ENCODE results near the gene SPATA16.

SPATA16 gene

DNA sequence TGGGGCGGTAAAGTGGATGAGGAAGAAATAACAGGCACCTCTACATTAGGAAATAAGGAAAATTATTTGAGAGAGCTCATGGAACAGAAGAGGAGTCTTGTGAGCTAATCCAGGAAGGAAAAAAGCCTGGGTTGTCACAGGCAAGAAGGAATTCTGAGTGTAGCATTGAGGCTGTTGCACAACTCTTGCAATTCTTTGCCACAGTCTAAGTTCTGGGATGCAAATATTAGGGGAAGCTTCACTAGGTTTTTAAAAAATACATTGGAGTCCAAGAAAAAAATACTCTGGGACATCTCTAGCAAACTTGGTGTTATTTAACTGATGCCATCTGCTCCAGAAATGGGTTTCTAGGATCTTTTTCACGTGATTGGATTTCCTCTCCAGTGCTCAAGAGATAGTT is 122.3 kb downstream of the SPATA16 start:
- DNase-seq (ENCODE audit: low spot score): no peak
- TF ChIP-seq, protein P1, sequence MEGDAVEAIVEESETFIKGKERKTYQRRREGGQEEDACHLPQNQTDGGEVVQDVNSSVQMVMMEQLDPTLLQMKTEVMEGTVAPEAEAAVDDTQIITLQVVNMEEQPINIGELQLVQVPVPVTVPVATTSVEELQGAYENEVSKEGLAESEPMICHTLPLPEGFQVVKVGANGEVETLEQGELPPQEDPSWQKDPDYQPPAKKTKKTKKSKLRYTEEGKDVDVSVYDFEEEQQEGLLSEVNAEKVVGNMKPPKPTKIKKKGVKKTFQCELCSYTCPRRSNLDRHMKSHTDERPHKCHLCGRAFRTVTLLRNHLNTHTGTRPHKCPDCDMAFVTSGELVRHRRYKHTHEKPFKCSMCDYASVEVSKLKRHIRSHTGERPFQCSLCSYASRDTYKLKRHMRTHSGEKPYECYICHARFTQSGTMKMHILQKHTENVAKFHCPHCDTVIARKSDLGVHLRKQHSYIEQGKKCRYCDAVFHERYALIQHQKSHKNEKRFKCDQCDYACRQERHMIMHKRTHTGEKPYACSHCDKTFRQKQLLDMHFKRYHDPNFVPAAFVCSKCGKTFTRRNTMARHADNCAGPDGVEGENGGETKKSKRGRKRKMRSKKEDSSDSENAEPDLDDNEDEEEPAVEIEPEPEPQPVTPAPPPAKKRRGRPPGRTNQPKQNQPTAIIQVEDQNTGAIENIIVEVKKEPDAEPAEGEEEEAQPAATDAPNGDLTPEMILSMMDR (IDR thresholded peaks at IDR 0.05; ENCODE audit: extremely low read depth, missing control alignments): no peak

DNA sequence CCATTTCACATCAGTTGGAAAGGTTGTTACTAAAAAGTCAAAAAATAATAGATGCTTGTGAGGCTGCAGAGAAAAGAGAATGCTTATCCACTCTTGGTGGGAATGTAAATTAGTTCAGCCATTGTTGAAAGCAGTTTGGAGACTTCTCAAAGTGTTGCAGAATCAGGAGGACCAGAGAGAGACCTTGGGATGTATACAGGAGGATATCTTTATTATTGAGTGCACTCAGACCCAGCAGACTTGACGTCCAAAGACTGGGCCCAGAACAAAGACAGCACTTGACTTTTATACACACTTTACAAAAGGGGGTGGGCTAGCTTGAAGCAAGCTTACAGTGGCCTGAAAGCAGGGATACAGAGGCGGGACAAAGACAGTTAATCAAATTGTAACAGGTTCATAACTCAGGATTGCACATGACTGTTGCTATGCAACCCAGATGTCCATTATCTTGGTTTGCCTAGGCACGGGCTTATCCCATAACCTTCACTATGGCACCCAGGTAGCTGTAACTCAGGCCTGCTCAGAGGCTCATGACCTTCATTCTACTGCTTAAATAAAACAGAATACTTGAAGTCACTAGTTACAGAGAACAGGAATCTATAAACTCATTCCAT is 127.7 kb downstream of the SPATA16 start:
- no peak for DNase-seq (ENCODE audit: low spot score)

DNA sequence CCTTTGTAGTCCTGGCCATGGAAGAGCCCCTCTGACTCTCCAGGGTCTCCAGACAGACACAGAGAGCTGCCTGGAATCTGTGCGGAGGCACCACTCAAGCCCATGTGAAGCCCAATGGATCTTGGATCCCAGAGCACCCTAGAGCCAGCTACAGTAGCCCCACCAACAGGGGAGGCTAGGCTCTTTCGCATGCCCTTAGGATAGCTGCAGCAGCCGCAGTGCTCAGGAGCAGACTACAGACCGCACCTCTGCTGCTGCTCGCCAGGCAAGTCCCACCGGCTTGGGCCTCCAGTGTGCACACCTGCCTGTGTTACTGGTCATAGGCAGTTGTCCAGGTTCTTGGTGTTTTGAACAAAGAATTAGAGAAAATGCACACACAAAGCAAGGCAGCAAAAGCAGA is 131.6 kb downstream of the SPATA16 start:
- TF ChIP-seq, protein P1 (IDR thresholded peaks at IDR 0.05; ENCODE audit: extremely low read depth, missing control alignments): no peak
- DNase-seq (ENCODE audit: low spot score): no peak

More for the DNA sequence above, 127.7 kb downstream of the SPATA16 start:
- TF ChIP-seq, protein P1 (IDR thresholded peaks at IDR 0.05; ENCODE audit: extremely low read depth, missing control alignments): no peak

DNA sequence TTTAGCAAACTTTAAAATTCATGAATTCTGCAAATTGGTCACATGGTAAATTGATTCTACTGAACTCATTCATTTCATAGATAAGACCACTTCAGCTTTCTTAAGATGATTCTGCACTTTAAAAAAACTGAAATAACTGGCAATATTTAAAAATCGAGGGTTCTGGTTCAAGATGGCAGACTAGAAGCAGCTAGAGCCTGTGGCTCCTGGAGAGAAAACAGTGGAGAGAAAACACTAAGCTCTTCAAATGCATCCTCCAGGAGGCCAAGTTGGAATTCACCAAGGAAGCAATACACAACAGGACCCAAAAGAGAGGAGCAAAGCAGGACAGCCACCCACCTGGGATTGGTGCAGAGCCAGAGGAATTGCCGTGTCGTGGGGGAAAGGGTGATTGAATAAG is 132.1 kb downstream of the SPATA16 start:
- DNase-seq (ENCODE audit: low spot score): no peak
- TF ChIP-seq, protein P1 (IDR thresholded peaks at IDR 0.05; ENCODE audit: extremely low read depth, missing control alignments): no peak

DNA sequence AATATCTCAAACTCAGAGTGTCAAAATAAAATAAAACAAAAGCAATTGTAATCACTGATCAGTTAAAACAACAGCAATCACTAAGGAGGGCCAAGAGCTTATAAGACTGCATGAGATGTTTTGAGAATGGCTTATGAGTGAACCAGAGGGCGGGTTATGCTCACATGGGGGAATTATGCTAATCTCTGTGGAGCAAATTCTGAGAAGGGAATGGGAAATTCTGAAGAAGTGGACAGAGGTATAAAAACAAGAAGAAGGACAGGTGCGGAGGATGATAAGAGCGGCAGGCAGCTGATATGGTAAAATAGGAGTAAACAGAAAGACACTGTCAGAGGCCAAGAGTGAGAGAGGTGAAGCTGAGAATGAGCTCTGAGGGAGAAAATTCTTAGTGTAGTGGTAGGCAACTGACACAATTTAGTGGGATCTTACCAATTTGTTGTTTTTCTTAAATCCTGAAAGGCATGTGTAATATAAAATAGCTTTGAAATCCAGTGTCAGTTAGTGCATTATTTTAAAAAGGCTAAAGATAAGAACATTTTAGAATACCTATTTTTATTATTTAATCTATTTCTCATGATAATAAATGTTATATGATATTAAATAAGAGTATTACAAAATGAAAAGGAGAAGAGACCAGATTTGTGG is 133.8 kb downstream of the SPATA16 start:
- no peak for DNase-seq (ENCODE audit: low spot score)

DNA sequence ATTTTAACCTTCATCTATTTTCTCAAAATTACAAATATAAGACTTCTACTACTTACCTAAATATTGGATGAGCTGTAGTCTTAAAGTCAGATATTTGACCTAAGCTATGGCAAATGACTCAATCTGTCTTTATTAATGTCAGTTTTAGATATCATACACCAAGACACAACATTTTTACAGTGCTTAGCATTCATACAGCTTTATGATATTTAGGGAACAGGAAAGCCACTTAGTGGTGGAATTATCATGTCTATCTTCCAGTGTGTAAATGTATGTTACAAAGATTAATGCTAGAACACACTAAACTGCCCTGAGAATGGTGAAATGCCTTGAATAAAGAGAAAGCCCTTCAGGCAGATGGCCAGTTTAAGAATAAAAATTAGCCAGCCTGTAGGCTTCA is 135.0 kb downstream of the SPATA16 start:
- TF ChIP-seq, protein P1 (IDR thresholded peaks at IDR 0.05; ENCODE audit: extremely low read depth, missing control alignments): no peak
- no peak for DNase-seq (ENCODE audit: low spot score)

More for the DNA sequence above, 133.8 kb downstream of the SPATA16 start:
- TF ChIP-seq, protein P1 (IDR thresholded peaks at IDR 0.05; ENCODE audit: extremely low read depth, missing control alignments): no peak

DNA sequence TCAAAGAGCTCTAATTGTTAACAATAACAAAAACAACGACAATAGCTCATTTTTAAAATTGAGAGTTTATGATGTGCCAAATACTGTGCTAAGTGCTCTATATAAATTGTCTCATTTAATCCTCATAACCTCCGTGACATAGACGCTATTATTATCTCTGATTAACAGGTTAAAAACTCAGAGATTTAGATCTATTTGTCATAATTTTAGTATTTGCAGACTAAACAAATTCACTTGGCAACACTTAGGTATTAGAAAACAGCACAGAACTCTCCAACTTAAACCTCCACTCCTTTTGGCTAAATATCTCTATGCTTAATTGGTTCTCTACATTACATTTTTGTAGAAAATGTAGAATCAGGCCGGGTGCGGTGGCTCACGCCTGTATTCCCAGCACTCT is 136.4 kb downstream of the SPATA16 start:
- no peak for DNase-seq (ENCODE audit: low spot score)

More for the DNA sequence above, 136.4 kb downstream of the SPATA16 start:
- TF ChIP-seq, protein P1 (IDR thresholded peaks at IDR 0.05; ENCODE audit: extremely low read depth, missing control alignments): no peak

Measured in GM20000 (cell line).